ENCODE measurements around the gene IRS1. TPM values are rescaled to one million over a fixed set of nuclear protein-coding genes. Genes with fewer than 3 reads are reported as not detected.

Gene IRS1
- total RNA-seq, 1 donor from 2014 or later, result 4.8 TPM

DNA sequence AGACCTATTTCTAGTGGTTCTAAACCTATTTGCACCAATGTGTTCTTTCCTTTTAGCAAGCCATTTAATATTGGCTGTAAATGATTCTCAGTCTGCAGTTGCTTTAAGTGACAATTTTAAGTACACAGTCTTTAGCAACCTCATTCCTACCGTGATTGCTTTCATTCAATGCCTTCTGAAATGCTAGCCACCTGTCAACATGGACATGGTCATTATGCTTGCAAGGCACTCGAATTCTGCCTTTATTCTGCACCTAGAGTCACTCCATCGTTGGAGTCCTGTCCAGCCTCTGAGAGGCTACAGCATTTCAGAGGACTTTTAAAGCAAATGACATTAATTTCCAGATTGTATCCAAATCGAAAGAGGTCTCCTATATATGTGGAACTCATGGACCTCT, 115.1 kb downstream of the IRS1 start:
- peaks cover 3% of the 10 kb centered on the region for H3K4me1 Mint-ChIP-seq

DNA sequence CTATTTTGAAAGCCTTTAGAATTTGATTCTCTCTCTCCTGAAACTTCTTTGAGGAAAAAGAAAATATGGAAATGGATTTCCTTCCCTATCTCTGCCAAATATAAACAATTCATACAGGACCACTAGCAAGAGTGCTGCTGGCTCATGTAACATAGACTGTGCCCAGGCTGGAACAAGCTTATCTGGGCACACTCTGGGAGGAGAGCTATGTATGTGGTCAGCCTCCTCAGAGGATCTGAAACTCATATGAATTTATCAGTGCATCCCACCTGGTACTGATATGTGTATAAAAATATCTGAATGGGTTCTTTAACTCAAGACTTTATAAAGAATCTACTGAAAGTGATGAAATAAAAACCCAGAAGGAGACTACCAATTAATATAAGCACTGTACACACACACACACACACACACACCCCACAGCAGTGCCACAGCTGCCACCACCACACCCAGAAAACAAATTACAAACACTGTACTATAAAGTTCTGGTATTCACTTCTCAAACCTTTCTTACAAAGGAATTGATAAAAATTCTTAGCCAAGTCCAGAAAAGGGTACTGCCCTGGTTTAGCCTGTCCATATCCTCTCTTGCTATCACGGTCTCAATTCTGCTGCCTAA, 115.6 kb downstream of the IRS1 start:
- Mint-ChIP-seq H3K4me1 (peaks cover 3% of the 10 kb centered on the region), H3K27me3 (peaks cover 30% of the 10 kb centered on the region), H3K9me3 (peaks cover 12% of the 10 kb centered on the region), H3K4me3 (no peak overlapping the region), H3K27ac (no peak overlapping the region), H3K36me3 (ENCODE audit: low read depth) (no peaks in the 10 kb centered on the region)
- DNase-seq, result no peak
- intact Hi-C loops (cut with micrococcal nuclease), result no loop called here

More for the DNA sequence above, 115.1 kb downstream of the IRS1 start:
- Mint-ChIP-seq H3K27ac (no peak overlapping the region), H3K4me3 (no peak overlapping the region), H3K36me3 (ENCODE audit: low read depth) (no peaks in the 10 kb centered on the region), H3K9me3 (peaks cover 12% of the 10 kb centered on the region), H3K27me3 (peaks cover 27% of the 10 kb centered on the region)
- DNase-seq, result no peak
- intact Hi-C loops (cut with micrococcal nuclease), result no loop called here

DNA sequence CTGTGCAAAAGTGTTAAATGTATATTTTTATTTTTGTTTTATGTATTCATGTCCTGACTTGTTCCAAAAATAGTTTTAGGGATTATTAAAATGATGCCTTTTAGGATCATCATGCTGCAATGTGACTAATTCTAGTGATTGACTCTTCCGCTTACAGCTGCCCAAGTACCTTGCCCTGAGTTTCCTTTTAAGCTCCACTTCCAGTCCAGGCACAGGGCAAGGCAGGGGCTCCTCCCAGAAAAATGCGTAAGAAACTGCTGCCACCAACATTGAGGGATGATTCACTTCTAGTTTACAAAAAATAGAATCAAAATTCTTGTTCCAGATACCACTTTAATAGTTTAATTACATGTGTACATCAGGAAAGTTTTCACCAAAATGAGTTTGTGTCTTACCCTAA, 116.4 kb downstream of the IRS1 start:
- Mint-ChIP-seq H3K4me3 (no peak overlapping the region), H3K4me1 (peaks cover 3% of the 10 kb centered on the region), H3K27ac (no peak overlapping the region), H3K9me3 (peaks cover 4% of the 10 kb centered on the region), H3K27me3 (peaks cover 25% of the 10 kb centered on the region), H3K36me3 (ENCODE audit: low read depth) (no peaks in the 10 kb centered on the region)
- intact Hi-C loops (cut with micrococcal nuclease), result no loop called here
- no peak for DNase-seq

Other genes starting within 250 kb of the IRS1 start
- gene RHBDD1, start 36.2 kb upstream of the IRS1 start, total RNA-seq, result 41.3 and 44.7 TPM in 2 replicates